HG03521 (cell line): ENCODE data around the gene TLCD3B.

ENCODE experiments used
- ATAC-seq: cut with Tn5 transposase; IDR thresholded peaks from one replicate; pipeline ENCODE4 v1.9.1; 2021; ENCODE audit warnings: mild to moderate bottlenecking, moderate library complexity; ENCODE audit not compliant: unreplicated experiment

TLCD3B gene

GRCh38 chr16:30006659-30007377, 24.3 kb downstream of the TLCD3B start:
- no peak for ATAC-seq

GRCh38 chr16:30006095-30006473, 25.0 kb downstream of the TLCD3B start:
- no peak for ATAC-seq

DNA sequence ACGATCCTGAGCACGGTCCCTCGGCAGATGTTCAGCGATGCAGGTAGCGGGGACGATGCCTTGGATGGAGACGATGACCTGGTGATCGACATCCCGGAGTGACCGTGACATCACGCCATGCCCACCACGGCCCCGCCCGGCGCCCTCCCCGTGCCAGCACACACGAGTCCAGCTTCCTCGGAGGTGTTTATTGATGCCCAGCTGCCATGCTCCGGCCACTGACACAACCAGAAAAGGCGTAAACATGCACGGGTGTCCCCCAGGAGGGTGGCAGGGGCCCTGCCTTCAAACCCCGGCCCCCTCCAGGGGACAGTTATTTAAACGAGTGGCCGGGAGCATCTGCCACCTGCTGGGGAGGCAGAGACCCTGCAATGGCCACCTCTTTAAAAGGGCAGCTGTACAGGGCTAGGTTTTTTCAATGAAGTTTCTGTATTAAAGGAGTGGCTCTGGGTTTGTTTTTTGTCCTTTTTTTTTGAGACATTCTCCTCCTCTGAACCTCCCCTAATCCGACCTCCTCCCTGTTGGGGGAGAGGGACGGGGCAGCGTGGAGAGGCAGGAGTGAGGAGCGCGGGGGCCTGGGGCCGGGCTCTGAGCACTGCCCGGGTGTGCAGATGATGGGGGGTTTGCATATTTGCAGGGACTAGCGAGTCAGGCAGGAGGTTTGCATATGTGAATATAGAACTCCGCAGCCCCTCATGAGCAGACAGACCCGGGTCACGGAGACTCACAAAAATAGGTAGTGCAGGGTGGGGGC, 25.6 kb downstream of the TLCD3B start:
- ATAC-seq = no peak

- no peak for ATAC-seq
Observed at GRCh38 chr16:30004811-30005242, 26.2 kb downstream of the TLCD3B start.

- no peak for ATAC-seq
Observed at GRCh38 chr16:30004424-30004776, 26.7 kb downstream of the TLCD3B start.

GRCh38 chr16:30003670-30004423, 27.2 kb downstream of the TLCD3B start:
- ATAC-seq = no peak

- no peak for ATAC-seq
Observed at GRCh38 chr16:30002614-30003346, 28.3 kb downstream of the TLCD3B start.

DNA sequence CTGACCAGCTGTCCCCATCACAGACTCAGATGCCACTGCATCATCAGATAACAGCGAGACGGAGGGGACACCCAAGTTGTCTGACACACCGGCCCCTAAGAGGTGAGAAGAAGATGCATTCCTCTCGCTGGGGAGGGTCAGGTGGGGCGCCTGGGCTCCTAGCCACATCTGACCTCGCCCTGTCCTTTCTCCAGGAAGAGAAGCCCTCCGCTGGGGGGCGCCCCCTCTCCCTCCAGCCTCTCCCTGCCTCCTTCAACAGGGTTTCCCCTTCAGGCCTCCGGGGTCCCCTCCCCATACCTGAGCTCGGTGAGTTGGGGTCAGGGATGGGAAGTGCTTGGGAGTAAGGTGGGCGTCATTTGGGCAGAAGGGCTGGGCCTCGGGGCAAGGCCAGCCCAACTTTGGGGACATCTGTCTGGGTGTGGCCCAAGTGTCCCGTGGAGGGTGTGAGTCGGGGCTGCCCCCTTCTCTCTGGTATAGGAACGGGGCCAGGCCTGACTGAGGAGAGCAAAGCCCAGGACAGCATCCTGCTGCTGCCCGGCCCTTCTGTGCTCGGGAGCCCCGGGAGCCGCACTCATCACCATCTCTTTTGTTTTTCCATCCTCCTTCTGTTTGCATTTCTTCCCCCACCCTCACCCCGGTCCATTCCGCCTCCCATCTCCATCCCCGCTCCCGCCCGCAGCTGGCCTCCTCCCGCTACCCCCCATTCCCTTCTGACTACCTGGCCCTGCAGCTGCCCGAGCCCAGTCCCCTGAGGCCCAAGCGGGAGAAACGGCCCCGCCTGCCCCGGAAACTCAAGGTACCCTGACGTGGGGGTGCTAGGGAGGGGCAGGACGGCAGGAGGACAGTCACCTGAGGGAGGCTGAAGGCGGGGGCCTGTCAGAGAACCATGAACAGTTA, 30.1 kb downstream of the TLCD3B start:
- ATAC-seq = no peak

DNA sequence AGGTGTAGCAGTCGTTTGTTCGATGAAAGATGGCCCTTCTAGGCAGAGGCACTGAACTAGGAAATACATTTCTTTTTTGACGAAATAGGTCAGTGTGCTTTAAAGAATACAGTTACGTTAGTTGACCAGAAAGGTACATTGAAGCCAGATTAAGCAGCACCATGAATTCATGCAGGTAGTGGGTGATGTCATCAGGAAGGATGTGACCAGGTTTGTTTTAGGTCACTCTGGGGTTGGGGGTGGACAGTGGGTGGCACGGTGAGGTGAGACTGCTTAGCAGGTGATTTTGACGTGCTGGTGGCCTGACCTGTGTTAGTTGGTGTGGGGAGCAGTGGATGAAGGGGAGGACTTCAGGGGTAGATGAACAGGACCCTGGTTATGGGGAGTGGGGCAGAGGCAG, 31.5 kb downstream of the TLCD3B start:
- no peak for ATAC-seq

GRCh38 chr16:29996766-29997250, 34.3 kb downstream of the TLCD3B start:
- no peak for ATAC-seq

- ATAC-seq = peak; percentile 90
Observed at GRCh38 chr16:29995911-29996765, 34.9 kb downstream of the TLCD3B start, which contains the start of gene INO80E. INO80E (plus strand) TSS chr16:29996241; CDS start chr16:29996311, 70 bp downstream.

- ATAC-seq = peak; percentile 46
Observed at GRCh38 chr16:29995324-29995910, 35.7 kb downstream of the TLCD3B start, which contains the start of gene HIRIP3. HIRIP3 (minus strand) TSS chr16:29995617; CDS start chr16:29995605, 12 bp downstream.

DNA sequence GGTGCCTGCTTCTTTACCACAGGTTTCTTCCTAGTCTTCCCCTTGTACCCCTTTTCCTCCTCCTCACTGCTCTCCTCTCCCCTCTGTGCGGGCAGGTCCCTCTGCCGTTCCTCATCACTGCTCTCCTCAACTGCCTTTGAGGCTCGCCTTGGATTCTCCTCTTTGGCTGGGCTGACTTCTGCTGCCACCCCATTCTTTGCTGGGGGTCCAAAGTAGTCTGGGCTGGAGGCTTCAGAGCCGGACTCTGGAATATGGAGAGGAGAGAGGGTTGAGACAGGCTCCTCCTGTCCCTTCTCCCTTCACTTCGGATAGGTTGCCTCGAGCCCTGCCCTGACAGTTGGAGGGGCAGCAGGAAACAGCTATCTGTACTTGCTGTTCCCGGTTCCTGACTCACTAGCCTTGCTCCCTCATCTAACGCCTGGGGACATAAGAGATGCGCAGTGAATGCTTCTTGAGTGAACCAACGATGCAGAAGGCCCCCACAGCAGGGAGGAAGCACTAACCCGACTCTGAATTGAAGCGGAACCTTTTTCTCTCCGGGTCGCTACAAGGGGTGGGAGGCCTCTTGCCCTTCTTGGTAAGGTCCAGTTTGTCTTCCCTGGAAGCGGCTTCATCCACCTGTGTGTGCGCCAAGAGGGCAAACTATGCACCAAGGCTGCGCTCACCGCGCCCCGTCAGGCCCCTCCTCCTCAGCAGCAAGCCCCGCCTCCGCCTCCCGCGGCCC, 36.3 kb downstream of the TLCD3B start:
- no peak for ATAC-seq

GRCh38 chr16:29993903-29994599, 37.0 kb downstream of the TLCD3B start:
- no peak for ATAC-seq

GRCh38 chr16:29993191-29993902, 37.7 kb downstream of the TLCD3B start:
- no peak for ATAC-seq

DNA sequence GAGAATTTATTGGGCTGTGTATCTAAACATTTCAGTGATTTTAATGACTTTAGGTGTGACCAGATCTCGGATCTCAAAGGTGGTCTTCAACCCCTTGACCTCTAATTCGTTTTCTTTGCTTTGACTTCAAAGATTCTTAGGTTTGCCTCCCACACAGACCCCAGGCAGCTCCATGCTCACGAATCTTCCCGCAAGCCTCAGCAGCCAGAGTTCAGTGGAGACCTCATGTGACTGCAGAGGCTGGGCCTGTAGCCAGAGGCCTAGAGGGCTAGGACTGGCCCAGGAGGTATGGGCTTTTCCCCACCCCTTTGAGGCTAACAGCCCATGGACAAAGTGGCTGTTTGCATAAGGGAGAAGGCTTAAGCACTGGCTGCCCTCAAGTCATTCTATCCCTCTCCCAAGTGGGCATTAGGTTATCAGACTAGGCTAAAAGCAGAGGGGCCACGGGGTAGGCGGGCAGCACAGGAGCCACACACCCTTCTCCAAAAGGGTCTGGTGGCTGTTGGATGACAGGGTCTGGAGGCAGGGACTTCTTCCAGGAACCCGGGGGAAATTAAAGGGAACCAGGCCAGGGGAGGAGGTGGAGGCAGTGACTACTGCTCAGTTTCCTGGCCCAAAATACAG, 38.6 kb downstream of the TLCD3B start:
- ATAC-seq = no peak
